Measurements from ENCODE around the gene CCDC88C. TPM values are rescaled to one million over a fixed set of nuclear protein-coding genes. Genes with fewer than 3 reads are reported as not detected.

Gene CCDC88C
- total RNA-seq, 6 experiments from 2014 or later, result 0.09 to 0.61 (median 0.19) TPM; not detected in 3

- Mint-ChIP-seq H3K9me3 (no peaks in the 10 kb centered on the region), H3K27me3 (ENCODE audit: insufficient read depth) (no peaks in the 10 kb centered on the region; the same call in 1 of the 2 replicates), H3K4me1 (ENCODE audit: low read depth) (peaks cover 28% of the 10 kb centered on the region), H3K36me3 (ENCODE audit: low read depth) (peaks cover 14% of the 10 kb centered on the region), H3K27ac (no peak overlapping the region), H3K4me3 (no peak overlapping the region)
- TF ChIP-seq CTCF (IDR thresholded peaks at IDR 0.05), result no peak
- DNase-seq, result no peak
Measured at GRCh38 chr14:91223028-91223783, 194.4 kb downstream of the CCDC88C start.

Other genes with a start within 250 kb of the CCDC88C start
- gene GPR68, start 173.1 kb downstream of the CCDC88C start, total RNA-seq (2021; fragmentation: NEBNext Ultra II Directional; extraction: Animal tissue kit (Norgen Biotek cat#: 25700)), result under 1 TPM; 0.34 to 0.88 (median 0.52) TPM
- 10 to 100 TPM; 49.0 to 55.6 (median 53.3) TPM for gene PPP4R3A, start 92.5 kb upstream of the CCDC88C start, total RNA-seq (2021; fragmentation: NEBNext Ultra II Directional; extraction: Animal tissue kit (Norgen Biotek cat#: 25700))

Measured in HFFc6 (cell line).